Activated naive CD8-positive, alpha-beta T cell treated with anti-CD3 and anti-CD28 coated beads, Interleukin-2, amount 10 ng/mL, durations not matched to agents 7 days and 5 days (primary cell): ENCODE results near the gene SUMO1. TPM values are rescaled to one million over a fixed set of nuclear protein-coding genes. Genes with fewer than 3 reads are reported as not detected.

Source experiments
- ATAC-seq: fragments of 150-1000 bp; cut with Tn5 transposase; one replicate; pipeline ENCODE4 v1.10.0; 2021; ENCODE audit warnings: low read depth, moderate library complexity
- POLR2A ChIA-PET: fragments of 350-600 bp; sonication (Branson Sonifier 250); formaldehyde crosslinking; loops from one replicate; lab custom pipeline; 2021; ENCODE audit warnings: antibody characterized with exemption; lab: Charles Lee
- DNase-seq: peaks from one replicate; pipeline ENCODE4 v3.0.0; 2021
- H3K27ac Mint-ChIP-seq: one replicate; pipeline ENCODE4 v1.8.0; 2022; ENCODE audit warnings: mild to moderate bottlenecking, mixed read lengths
- H3K27me3 Mint-ChIP-seq: one replicate; pipeline ENCODE4 v1.8.0; 2022; ENCODE audit warnings: mild to moderate bottlenecking, moderate library complexity, mixed read lengths
- H3K36me3 Mint-ChIP-seq: one replicate; pipeline ENCODE4 v1.8.0; 2021; ENCODE audit warnings: mild to moderate bottlenecking, mixed read lengths
- H3K4me1 Mint-ChIP-seq: one replicate; pipeline ENCODE4 v1.8.0; 2021; ENCODE audit warnings: mixed read lengths
- H3K4me3 Mint-ChIP-seq: one replicate; pipeline ENCODE4 v1.8.0; 2022; ENCODE audit warnings: mild to moderate bottlenecking, moderate library complexity, mixed read lengths
- H3K9me3 Mint-ChIP-seq: one replicate; pipeline ENCODE4 v1.8.0; 2021; ENCODE audit warnings: mixed read lengths
- total RNA-seq, 2 experiments: library from RNA; stranded (reverse); gene quantifications; one replicate each; pipeline ENCODE4 v1.2.3, GENCODE V29; 2021

The SUMO1 gene
- total RNA-seq, 2 experiments from 2014 or later, result 84.6 to 85.5 TPM

DNA sequence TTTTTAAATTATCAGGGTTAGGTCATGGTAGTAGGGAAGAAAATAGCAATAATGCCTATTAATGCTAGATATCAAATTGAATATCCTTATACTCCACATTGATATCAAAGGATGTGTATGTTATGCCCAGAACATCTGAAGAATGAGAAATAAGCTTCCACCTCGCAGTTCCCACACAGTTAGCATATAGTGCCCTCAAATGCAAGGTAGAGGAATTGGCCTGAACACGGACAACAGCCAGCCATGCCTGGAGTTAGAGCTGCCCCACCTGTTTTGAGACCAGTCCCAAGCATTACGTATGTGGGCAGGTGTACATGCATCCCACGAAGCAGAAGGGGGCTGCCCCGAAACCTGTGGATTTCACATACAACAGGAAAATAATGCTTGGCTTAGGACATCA lies 79.6 kb downstream of the SUMO1 start:
- Mint-ChIP-seq H3K4me3 (no peak overlapping the region), H3K4me1 (no peaks in the 10 kb centered on the region), H3K36me3 (no peaks in the 10 kb centered on the region), H3K9me3 (no peaks in the 10 kb centered on the region), H3K27ac (no peak overlapping the region), H3K27me3 (peaks cover 3% of the 10 kb centered on the region)
- POLR2A ChIA-PET, result no interaction called here
- ATAC-seq (no peak), DNase-seq (no peak)

DNA sequence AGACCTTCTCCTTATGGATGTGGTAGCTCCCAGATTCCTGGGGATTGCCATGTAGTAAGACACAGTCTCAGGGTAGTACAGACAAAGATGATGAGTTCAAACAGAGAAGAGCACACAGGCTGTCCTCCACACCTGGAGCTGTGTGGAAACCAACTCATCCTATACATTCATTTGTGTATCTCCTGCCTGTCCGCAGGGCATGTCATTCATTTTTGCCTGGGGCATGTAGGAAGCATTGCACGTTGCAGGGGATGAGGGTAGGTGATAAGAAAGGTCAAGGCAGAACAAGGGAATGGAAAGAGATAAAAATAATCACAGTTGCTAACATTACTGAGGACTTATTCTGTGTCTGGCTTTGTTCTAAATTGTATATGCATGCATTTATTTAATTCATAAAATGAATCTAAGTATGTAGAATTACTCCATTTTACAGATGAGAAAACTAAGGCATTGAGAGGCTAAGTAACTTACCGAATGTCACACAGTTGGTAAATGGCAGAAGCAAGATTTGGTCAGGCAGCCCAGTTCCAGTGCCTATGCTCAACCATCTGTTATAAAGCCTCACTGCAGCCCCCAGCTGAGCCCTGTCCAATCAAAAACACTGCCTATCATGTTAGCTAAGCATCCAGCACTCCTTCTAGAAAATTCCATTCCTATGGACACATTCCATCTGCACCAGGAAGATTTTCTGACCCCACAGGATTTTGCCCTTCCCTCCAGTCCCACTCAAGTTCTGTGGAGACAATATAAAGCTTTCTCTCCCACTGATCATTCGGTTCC lies 81.0 kb downstream of the SUMO1 start:
- H3K9me3 Mint-ChIP-seq, result peaks cover 3% of the 10 kb centered on the region
- no peak overlapping the region for H3K27ac Mint-ChIP-seq
- H3K4me3 Mint-ChIP-seq, result no peak overlapping the region
- POLR2A ChIA-PET, result no interaction called here
- H3K4me1 Mint-ChIP-seq, result no peaks in the 10 kb centered on the region
- peaks cover 13% of the 10 kb centered on the region for H3K27me3 Mint-ChIP-seq
- no peaks in the 10 kb centered on the region for H3K36me3 Mint-ChIP-seq
- DNase-seq (no peak), ATAC-seq (no peak)

Other genes starting within 250 kb of the SUMO1 start
- gene FZD7, start 204.7 kb downstream of the SUMO1 start, total RNA-seq, result under 1 TPM; 0.44 to 0.82 TPM
- gene KIAA2012, start 165.3 kb downstream of the SUMO1 start, total RNA-seq, result not detected
- gene NOP58, start 27.2 kb upstream of the SUMO1 start, total RNA-seq, result 100 to 1,000 TPM; 103 TPM
- 10 to 100 TPM; 12.8 to 14.6 TPM for gene BMPR2, start 137.7 kb upstream of the SUMO1 start, total RNA-seq